ENCODE data around the gene DMXL1.

- TF ChIP-seq CTCF (IDR thresholded peaks at IDR 0.05) (no peak), RARB (CRISPR knock-in tag; IDR thresholded peaks at IDR 0.05) (no peak), POLR2A (IDR thresholded peaks at IDR 0.05; ENCODE audit: low read length) (no peak), JUN (IDR thresholded peaks at IDR 0.05) (no peak), RNF2 (IDR thresholded peaks at IDR 0.05; ENCODE audit: borderline replicate concordance, low read depth) (no peak)
Measured at GRCh38 chr5:119218830-119219782, 148.2 kb downstream of the DMXL1 start.

Data from A549 (cell line).